Calu3 (cell line): ENCODE measurements around the gene ANO2. TPM values are rescaled to one million over a fixed set of nuclear protein-coding genes. Genes with fewer than 3 reads are reported as not detected.

ENCODE experiments used
- BruUV-seq: library from RNA; stranded (reverse); fragments of 400-500 nt; replicated peaks from 2 replicates; lab custom pipeline; 2021; lab: Mats Ljungman, UMichigan
- CTCF ChIA-PET: fragments of 300-600 bp; sonication (Branson Sonifier 250); formaldehyde crosslinking; loops from one replicate; lab custom pipeline; 2022; ENCODE audit warnings: antibody characterized with exemption; lab: Charles Lee
- DNase-seq: peaks from one replicate; pipeline ENCODE4 v3.0.0; 2022
- H3K27ac Mint-ChIP-seq: one replicate; pipeline ENCODE4 v1.8.0; 2022; ENCODE audit warnings: mixed read lengths; ENCODE audit not compliant: unreplicated experiment
- H3K27me3 Mint-ChIP-seq: one replicate; pipeline ENCODE4 v1.8.0; 2022; ENCODE audit warnings: mixed read lengths; ENCODE audit not compliant: unreplicated experiment
- H3K36me3 Mint-ChIP-seq: one replicate; pipeline ENCODE4 v1.8.0; 2022; ENCODE audit warnings: mild to moderate bottlenecking, moderate library complexity, mixed read lengths; ENCODE audit not compliant: insufficient read depth, unreplicated experiment
- H3K4me1 Mint-ChIP-seq: one replicate; pipeline ENCODE4 v1.8.0; 2022; ENCODE audit warnings: mild to moderate bottlenecking, low read depth, mixed read lengths; ENCODE audit not compliant: unreplicated experiment
- H3K4me3 Mint-ChIP-seq: one replicate; pipeline ENCODE4 v1.8.0; 2022; ENCODE audit warnings: mild to moderate bottlenecking, low read depth, moderate library complexity, mixed read lengths; ENCODE audit not compliant: unreplicated experiment
- H3K9me3 Mint-ChIP-seq: one replicate; pipeline ENCODE4 v1.8.0; 2022; ENCODE audit warnings: low read depth, mixed read lengths; ENCODE audit not compliant: unreplicated experiment
- intact Hi-C: fragments of 100-400 bp; cut with micrococcal nuclease; formaldehyde crosslinking; loops from one replicate; pipeline ENCODE4 v1.10.0; 2022; ENCODE audit not compliant: unreplicated experiment
- total RNA-seq: library from RNA; stranded (reverse); gene quantifications from 2 replicates; pipeline ENCODE4 v1.2.3, GENCODE V29; 2022
- TF ChIP-seq, protein P1 (sequence below): fragments of 200-600 bp; IDR thresholded peaks from one replicate; pipeline ENCODE4 v1.8.0; 2022; ENCODE audit warnings: antibody characterized with exemption; ENCODE audit not compliant: unreplicated experiment

ANO2 gene
- total RNA-seq, 1 experiment from 2014 or later = not detected

DNA sequence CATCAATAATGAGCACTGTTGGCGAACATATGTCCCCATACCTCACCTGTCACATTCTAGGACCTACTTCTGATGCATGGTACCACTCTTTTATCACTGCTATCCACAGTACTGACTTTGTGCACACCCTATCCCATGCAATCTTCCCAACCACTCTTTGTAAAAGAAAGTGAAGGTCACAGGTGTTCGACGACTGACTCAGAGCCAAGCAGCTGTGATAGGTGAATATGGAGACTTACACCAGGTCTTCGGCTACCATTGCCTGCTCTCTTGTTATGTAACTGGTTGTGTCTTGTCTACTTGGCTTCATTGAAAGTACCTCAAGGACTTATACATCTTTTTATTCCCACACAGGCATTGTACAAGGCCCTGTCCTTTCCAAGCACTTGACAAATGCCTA is 169.0 kb downstream of the ANO2 start:
- no peaks in the 10 kb centered on the region for H3K36me3 Mint-ChIP-seq

DNA sequence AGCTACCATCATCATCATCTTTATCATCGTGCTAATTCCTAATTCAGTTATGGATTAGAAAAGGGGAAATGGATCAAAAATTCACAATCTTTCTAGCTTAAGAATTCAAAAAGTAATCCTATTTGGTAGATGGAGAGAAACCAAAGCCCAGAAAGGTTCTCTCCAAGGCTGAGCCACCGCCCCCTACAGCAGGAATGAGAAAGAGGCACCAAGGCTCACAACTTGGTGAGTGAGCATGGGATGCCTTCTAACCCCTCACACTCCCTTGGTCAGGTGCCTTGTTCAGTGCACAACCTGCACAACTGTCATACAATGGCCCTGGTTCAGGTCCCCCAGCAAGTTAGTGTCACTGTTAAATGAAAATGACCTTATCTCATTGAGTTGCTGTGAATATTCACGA is 171.5 kb downstream of the ANO2 start:
- Mint-ChIP-seq H3K27me3 (peaks cover 77% of the 10 kb centered on the region), H3K4me1 (no peaks in the 10 kb centered on the region), H3K27ac (no peak overlapping the region), H3K36me3 (no peaks in the 10 kb centered on the region), H3K9me3 (no peaks in the 10 kb centered on the region), H3K4me3 (no peak overlapping the region)
- DNase-seq = no peak
- BruUV-seq = no TSS peak
- intact Hi-C loops = no loop called here
- CTCF ChIA-PET = no interaction called here
- TF ChIP-seq, protein P1, sequence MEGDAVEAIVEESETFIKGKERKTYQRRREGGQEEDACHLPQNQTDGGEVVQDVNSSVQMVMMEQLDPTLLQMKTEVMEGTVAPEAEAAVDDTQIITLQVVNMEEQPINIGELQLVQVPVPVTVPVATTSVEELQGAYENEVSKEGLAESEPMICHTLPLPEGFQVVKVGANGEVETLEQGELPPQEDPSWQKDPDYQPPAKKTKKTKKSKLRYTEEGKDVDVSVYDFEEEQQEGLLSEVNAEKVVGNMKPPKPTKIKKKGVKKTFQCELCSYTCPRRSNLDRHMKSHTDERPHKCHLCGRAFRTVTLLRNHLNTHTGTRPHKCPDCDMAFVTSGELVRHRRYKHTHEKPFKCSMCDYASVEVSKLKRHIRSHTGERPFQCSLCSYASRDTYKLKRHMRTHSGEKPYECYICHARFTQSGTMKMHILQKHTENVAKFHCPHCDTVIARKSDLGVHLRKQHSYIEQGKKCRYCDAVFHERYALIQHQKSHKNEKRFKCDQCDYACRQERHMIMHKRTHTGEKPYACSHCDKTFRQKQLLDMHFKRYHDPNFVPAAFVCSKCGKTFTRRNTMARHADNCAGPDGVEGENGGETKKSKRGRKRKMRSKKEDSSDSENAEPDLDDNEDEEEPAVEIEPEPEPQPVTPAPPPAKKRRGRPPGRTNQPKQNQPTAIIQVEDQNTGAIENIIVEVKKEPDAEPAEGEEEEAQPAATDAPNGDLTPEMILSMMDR = no peak

More for the DNA sequence above, 169.0 kb downstream of the ANO2 start:
- TF ChIP-seq, protein P1 = no peak
- Mint-ChIP-seq H3K27ac (no peak overlapping the region), H3K27me3 (peaks cover 66% of the 10 kb centered on the region), H3K4me1 (no peaks in the 10 kb centered on the region), H3K9me3 (no peaks in the 10 kb centered on the region), H3K4me3 (no peak overlapping the region)
- DNase-seq = no peak
- intact Hi-C loops = no loop called here
- CTCF ChIA-PET = no interaction called here
- no TSS peak for BruUV-seq

DNA sequence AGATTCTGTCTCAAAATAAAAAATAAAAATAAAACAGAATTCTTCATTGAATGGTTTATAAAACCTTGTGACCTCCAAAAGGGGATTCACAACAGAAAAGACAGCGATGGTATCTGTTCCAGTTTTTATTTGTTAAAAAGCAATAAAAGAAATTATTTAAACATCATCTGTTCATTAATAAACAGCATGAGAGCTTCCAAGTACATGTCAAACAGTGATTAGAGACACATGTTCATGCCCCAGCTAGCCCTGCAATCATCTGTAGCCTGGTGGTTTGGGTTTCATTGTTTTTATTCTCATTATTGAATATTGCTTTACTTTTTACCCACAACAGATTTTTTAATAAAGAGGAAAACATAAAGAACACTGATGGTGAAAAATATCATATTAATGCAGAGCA is 173.3 kb downstream of the ANO2 start:
- no TSS peak for BruUV-seq

DNA sequence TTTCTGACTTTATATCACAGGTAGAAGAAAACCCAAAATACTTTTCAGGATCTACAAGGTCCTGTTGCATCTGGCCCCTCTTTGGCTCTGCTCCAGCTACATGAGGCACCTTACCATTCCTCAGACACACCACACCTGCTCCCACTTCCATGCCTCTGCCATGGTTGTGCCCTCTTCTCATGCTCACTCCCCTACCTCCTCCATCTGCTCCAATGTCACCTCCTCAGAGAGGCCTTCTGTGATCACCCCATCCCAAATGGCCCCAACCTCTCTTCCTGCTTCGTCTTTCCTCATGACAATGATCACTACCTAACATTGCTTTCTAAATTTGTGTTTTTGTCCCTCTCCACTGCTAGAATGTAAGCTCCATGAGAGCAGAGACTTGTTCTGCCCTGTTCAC is 174.3 kb downstream of the ANO2 start:
- no peaks in the 10 kb centered on the region for H3K36me3 Mint-ChIP-seq
- no peak overlapping the region for H3K27ac Mint-ChIP-seq
- no TSS peak for BruUV-seq
- TF ChIP-seq, protein P1 = no peak
- no peaks in the 10 kb centered on the region for H3K9me3 Mint-ChIP-seq
- H3K4me3 Mint-ChIP-seq = no peak overlapping the region
- CTCF ChIA-PET = no interaction called here
- no peaks in the 10 kb centered on the region for H3K4me1 Mint-ChIP-seq
- intact Hi-C loops = no loop called here
- H3K27me3 Mint-ChIP-seq = peaks cover 67% of the 10 kb centered on the region
- no peak for DNase-seq

More for the DNA sequence above, 173.3 kb downstream of the ANO2 start:
- CTCF ChIA-PET = no interaction called here
- Mint-ChIP-seq H3K27ac (no peak overlapping the region), H3K4me3 (no peak overlapping the region), H3K36me3 (no peaks in the 10 kb centered on the region), H3K4me1 (no peaks in the 10 kb centered on the region), H3K9me3 (no peaks in the 10 kb centered on the region), H3K27me3 (peaks cover 77% of the 10 kb centered on the region)
- intact Hi-C loops = no loop called here
- DNase-seq = no peak
- TF ChIP-seq, protein P1 = no peak
